ENCODE measurements around the gene CLSTN2.

The CLSTN2 gene

DNA sequence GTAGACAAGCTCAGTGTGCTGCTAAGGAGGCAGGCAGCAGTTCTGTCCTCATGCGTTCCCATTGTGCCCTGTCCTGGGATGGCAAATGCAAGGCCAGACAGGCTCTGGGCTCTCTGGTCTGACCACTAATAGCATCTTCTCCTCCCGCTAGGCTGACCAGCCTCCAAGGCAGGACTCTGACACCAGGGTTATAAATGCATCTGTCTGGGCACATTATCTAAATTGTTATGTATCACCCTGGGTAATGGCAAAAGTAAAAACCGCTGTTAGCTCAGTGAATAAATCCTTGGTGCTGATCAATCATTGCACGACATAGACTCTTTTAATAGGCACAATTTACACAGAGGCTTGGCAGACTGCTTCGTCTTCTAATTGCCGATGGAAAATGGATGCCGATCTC, 85.6 kb downstream of the CLSTN2 start:
- no peaks in the 10 kb centered on the region for H3K36me3 Mint-ChIP-seq (ENCODE audit: low read depth)

DNA sequence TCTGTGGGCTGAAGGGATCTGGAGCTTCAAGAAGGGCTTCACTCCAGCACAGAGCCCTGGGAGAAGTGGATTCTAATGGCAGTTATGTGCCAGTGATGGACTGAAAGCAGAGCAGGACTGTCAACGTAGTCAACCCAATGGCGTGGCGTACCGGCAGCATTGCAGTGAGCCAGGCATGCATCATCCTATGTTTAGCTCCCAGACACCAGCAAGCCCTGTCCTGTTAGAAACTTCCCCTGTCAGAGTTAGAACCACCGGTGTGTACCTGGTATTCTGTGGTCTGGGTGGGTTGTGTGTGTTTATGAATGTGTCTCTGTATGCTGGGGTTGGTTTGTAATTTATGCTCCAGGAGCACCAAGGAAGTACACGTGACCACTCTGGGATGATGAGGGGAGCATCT, 86.3 kb downstream of the CLSTN2 start:
- Mint-ChIP-seq H3K36me3 (ENCODE audit: low read depth) (no peaks in the 10 kb centered on the region), H3K27me3 (ENCODE audit: low read depth, poor library complexity) (peaks cover 31% of the 10 kb centered on the region), H3K9me3 (no peaks in the 10 kb centered on the region), H3K4me3 (no peak overlapping the region), H3K4me1 (no peaks in the 10 kb centered on the region), H3K27ac (no peak overlapping the region)
- DNase-seq: no peak
- TF ChIP-seq, protein P1, sequence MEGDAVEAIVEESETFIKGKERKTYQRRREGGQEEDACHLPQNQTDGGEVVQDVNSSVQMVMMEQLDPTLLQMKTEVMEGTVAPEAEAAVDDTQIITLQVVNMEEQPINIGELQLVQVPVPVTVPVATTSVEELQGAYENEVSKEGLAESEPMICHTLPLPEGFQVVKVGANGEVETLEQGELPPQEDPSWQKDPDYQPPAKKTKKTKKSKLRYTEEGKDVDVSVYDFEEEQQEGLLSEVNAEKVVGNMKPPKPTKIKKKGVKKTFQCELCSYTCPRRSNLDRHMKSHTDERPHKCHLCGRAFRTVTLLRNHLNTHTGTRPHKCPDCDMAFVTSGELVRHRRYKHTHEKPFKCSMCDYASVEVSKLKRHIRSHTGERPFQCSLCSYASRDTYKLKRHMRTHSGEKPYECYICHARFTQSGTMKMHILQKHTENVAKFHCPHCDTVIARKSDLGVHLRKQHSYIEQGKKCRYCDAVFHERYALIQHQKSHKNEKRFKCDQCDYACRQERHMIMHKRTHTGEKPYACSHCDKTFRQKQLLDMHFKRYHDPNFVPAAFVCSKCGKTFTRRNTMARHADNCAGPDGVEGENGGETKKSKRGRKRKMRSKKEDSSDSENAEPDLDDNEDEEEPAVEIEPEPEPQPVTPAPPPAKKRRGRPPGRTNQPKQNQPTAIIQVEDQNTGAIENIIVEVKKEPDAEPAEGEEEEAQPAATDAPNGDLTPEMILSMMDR (IDR thresholded peaks at IDR 0.05): no peak

More for the DNA sequence above, 85.6 kb downstream of the CLSTN2 start:
- TF ChIP-seq, protein P1 (IDR thresholded peaks at IDR 0.05): no peak
- H3K27me3 Mint-ChIP-seq (ENCODE audit: low read depth, poor library complexity): peaks cover 28% of the 10 kb centered on the region
- DNase-seq: no peak
- no peak overlapping the region for H3K27ac Mint-ChIP-seq
- H3K4me1 Mint-ChIP-seq: no peaks in the 10 kb centered on the region
- no peaks in the 10 kb centered on the region for H3K9me3 Mint-ChIP-seq
- H3K4me3 Mint-ChIP-seq: no peak overlapping the region

DNA sequence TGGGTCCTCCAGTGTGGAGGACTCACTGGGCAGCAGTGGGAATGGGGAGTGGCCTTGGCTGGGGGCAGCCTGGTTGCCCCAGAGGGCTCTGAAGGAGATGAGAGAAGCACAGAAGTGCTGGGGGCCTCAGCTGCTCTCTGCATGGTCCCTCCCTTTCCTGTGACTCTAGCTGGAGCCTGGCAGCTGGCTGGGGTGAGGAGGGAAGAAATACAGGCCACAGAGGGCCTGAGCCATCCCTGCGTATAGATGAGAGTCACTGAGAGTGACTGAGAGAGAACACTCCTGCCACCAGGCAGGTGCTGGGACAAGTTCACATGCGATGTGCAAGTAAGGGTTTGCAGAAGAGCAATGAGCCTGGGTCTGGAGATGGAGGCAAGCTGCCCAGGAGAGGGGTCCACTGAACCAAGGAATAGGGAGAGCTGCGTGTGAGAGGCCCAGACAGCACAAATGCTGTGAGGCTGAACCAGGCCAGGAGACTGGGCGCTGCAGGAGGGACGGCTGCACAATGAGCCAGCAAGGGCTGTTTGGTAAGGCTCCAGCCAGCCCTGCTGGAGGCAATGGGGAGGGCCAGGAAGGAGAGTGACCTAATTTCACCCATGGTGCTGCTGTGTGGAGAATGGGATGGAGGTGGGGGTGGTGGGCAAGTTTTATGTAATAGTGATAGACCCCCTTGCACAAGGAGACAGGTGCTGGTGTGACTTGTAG, 87.2 kb downstream of the CLSTN2 start:
- TF ChIP-seq, protein P1 (IDR thresholded peaks at IDR 0.05): no peak

DNA sequence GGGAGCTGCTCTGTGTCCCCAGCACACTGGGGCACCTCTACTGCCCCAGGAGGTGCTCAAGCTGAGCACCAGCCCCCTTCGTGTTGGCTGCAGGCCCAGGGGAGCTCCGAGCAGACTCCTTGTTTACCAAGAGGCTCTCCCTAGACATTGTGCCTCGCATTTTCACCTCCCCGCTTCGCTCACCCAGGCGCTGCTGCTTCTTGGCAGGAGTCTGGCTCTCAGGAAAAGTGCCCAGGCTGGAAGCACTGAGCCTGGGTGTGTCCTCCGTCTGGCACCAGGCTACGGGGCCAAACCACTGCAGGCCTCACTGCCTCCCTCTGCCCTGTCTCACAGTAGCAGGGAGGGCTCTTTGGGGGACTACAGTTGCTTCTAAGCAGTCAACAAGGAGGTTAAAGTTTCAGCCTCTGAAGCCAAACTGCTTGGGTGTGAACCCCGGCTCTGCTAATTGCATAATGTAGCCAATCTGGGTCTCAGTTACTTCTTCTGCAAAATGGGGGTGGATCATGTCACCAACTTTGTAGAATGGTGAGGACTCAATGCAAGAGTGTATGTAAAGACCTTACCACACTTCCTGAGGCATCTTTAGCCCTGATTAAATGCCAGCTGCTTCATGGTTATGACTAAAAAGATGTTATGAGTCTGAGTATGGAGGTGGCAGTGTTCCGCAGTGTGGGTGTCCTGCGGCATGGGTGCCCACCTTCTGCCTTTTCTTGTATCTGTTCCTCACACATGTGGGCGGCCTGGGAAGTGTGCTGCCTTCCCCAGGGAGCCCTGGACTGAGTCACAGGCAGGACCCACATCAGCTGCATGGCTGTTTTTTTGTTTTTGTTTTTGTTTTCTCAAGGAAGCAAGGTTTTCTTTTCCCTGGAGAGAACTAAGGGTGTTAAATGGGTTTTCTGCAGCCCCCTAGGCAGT, 88.9 kb downstream of the CLSTN2 start:
- Mint-ChIP-seq H3K27me3 (ENCODE audit: low read depth, poor library complexity) (peaks cover 34% of the 10 kb centered on the region), H3K9me3 (no peaks in the 10 kb centered on the region), H3K4me3 (no peak overlapping the region), H3K4me1 (no peaks in the 10 kb centered on the region), H3K27ac (no peak overlapping the region), H3K36me3 (ENCODE audit: low read depth) (no peaks in the 10 kb centered on the region)
- TF ChIP-seq, protein P1 (IDR thresholded peaks at IDR 0.05): no peak
- no peak for DNase-seq

More for the DNA sequence above, 87.2 kb downstream of the CLSTN2 start:
- Mint-ChIP-seq H3K4me3 (no peak overlapping the region), H3K27ac (no peak overlapping the region), H3K27me3 (ENCODE audit: low read depth, poor library complexity) (peaks cover 38% of the 10 kb centered on the region), H3K4me1 (no peaks in the 10 kb centered on the region), H3K9me3 (no peaks in the 10 kb centered on the region), H3K36me3 (ENCODE audit: low read depth) (no peaks in the 10 kb centered on the region)
- DNase-seq: no peak

DNA sequence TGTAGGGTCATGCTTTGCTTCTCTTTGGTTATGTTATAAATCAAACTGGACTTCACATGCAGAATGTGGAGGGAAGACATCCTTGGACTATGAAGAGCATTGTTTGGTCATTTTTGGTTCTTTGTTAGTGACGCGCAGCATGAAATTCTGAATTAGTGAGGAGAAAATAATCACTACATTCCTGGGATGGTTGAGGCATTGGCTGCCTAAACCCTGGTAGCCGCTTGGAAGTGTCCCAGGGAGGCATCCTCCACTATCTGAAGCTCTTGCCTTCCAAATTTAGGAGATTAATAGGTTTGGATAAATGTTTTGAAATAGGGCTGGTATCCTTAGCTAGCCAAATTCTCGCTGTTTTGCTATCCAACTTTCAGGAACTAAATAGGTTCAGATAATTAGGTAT, 96.2 kb downstream of the CLSTN2 start:
- DNase-seq: no peak
- TF ChIP-seq, protein P1 (IDR thresholded peaks at IDR 0.05): no peak
- Mint-ChIP-seq H3K4me3 (no peak overlapping the region), H3K36me3 (ENCODE audit: low read depth) (no peaks in the 10 kb centered on the region), H3K4me1 (no peaks in the 10 kb centered on the region), H3K27me3 (ENCODE audit: low read depth, poor library complexity) (peaks cover 14% of the 10 kb centered on the region), H3K9me3 (no peaks in the 10 kb centered on the region), H3K27ac (no peak overlapping the region)

Measured in nephron progenitor cell (in vitro differentiated cells).